ENCODE measurements around the gene FLRT2.

The FLRT2 gene

GRCh38 chr14:85529803-85530574, at the start of gene FLRT2:
Gene FLRT2, plus strand, starts transcription at chr14:85530144. Its CDS starts 91,371 bp downstream, at chr14:85621515.
- DNase-seq: no peak

- DNase-seq: no peak
Measured at GRCh38 chr14:85481471-85481870, 48.5 kb upstream of the FLRT2 start.

GRCh38 chr14:85482552-85482951, 47.4 kb upstream of the FLRT2 start:
- DNase-seq: no peak

GRCh38 chr14:85483037-85483436, 46.9 kb upstream of the FLRT2 start:
- no peak for DNase-seq

GRCh38 chr14:85483652-85484051, 46.3 kb upstream of the FLRT2 start:
- DNase-seq: no peak

GRCh38 chr14:85487215-85487614, 42.7 kb upstream of the FLRT2 start:
- no peak for DNase-seq

GRCh38 chr14:85501751-85502150, 28.2 kb upstream of the FLRT2 start:
- DNase-seq: no peak

GRCh38 chr14:85508863-85509262, 21.1 kb upstream of the FLRT2 start:
- no peak for DNase-seq

- DNase-seq: no peak
Measured at GRCh38 chr14:85512451-85512850, 17.5 kb upstream of the FLRT2 start.

- no peak for DNase-seq
Measured at GRCh38 chr14:85514487-85514886, 15.5 kb upstream of the FLRT2 start.

- DNase-seq: no peak
Measured at GRCh38 chr14:85516239-85517113, 13.5 kb upstream of the FLRT2 start.

- DNase-seq: no peak
Measured at GRCh38 chr14:85517114-85517688, 12.7 kb upstream of the FLRT2 start.

GRCh38 chr14:85519661-85520305, 10.2 kb upstream of the FLRT2 start:
- DNase-seq: no peak

- no peak for DNase-seq
Measured at GRCh38 chr14:85520581-85520980, 9.4 kb upstream of the FLRT2 start.

- DNase-seq: no peak
Measured at GRCh38 chr14:85523624-85524023, 6.3 kb upstream of the FLRT2 start.

- DNase-seq: no peak
Measured at GRCh38 chr14:85527006-85527405, 2.9 kb upstream of the FLRT2 start.

GRCh38 chr14:85527445-85528035, 2.4 kb upstream of the FLRT2 start:
- DNase-seq: no peak

- DNase-seq: no peak
Measured at GRCh38 chr14:85528080-85528896, 1.7 kb upstream of the FLRT2 start.

- no peak for DNase-seq
Measured at GRCh38 chr14:85528897-85529631, 880 bp upstream of the FLRT2 start.

GRCh38 chr14:85530626-85531025, 682 bp downstream of the FLRT2 start:
- no peak for DNase-seq

- no peak for DNase-seq
Measured at GRCh38 chr14:85531141-85531586, 1.2 kb downstream of the FLRT2 start.

All from activated CD4-positive, alpha-beta T cell treated with anti-CD3 and anti-CD28 coated beads, Interleukin-2, amount 50 U/mL, for 48 hours (primary cell).